HG03280 (cell line): ENCODE measurements around the gene PXDN.

Experiments used
- ATAC-seq: cut with Tn5 transposase; IDR thresholded peaks from one replicate; pipeline ENCODE4 v1.9.1; 2021; ENCODE audit warnings: mild to moderate bottlenecking, moderate library complexity; ENCODE audit not compliant: unreplicated experiment

The PXDN gene

DNA sequence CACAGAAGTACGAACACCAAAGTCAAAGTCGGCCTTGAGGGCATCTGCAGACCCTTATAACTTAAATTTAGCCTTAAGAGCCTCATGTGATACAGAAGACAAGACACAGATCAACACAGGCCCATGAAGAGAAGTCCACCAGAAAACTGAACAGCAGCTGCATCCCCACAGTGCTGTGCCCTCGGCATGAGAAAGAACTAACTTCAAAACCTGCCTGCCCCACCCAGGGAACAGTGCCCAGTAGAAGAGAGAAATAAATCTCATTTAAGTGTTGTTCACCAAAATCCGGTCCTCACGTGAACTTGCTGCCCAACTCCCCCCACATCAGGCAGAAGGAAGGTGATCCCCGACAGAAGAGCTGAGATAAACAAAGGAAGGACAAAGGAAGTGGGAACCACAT lies 73.7 kb downstream of the PXDN start:
- ATAC-seq = no peak

DNA sequence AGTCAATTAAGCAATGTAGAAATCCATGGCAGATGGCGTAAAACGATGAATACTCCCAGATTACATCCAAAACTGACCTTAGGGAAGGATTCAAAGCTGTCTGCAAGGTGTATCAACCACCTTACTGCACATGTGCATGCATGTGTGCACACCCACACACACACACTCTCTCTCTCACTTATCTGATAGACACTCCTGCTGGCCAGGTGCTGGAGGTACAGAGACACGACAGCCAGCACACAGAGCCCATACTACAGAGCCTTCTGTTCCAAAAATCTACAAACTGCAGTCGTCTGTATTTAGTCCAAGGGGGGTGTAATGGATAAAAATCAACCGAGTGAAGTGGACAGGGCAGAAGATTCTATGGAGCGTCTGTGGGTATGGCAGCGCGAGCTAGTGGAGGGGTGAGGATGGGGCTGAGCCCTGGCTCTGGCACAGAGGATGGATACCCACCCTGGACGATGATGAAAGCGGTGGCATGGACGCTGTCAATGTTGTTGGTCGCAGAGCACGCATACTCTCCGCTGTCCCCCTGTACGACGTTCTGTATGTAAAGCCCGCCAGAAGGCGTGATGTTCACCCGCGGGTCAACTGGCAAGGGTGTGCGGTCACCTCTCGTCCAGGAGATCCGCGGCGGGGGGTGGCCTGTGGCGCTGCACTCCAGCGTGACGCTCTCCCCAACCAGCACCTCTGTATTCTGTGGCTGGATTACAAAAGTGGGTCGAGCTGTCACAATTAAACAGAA lies 78.4 kb downstream of the PXDN start:
- ATAC-seq = no peak

DNA sequence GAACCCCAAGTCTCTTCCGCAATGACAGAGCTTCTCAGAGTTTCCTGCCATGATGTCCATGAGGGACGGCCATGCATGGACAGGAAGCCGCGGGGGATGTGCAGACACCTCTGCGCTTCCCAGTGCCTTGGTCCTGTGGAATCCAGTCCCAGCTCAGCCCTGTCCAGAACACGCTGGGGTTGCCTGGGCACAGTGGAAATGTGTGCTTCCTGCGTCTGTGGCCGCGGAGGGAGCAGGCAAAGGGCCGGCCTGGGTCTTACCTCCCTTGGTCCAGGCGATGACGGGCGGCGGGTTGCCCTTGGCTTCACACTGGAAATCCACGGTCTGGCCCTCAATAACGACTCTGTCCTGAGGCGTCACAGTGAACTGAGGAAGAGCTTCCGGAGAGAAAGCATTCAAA lies 79.6 kb downstream of the PXDN start:
- ATAC-seq = no peak

DNA sequence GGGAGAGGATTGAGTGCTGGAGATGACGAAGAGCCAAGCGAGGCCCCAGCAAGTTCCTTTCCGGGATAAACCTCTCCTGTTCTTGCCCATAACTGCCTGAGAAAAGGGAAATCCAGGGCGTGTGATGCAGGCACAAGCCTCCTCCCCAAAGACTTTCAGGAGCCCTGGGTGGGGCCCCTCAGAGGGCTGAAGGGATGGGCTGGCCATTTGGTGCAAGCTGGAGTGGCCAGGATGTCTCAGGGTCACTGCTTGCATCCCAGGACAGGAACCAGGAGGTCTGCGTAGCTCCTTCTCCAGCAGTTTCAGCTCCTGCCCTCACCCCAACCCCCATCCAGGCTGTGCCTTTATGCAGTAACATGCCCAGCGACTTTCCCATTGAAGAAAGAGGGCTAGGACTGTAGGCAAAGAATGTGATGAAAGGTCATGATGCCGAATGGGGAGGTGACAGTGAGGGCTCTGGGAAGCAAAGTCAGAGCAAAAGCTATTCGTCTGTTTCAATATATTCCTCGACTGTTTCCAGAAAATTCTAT lies 80.2 kb downstream of the PXDN start:
- no peak for ATAC-seq

DNA sequence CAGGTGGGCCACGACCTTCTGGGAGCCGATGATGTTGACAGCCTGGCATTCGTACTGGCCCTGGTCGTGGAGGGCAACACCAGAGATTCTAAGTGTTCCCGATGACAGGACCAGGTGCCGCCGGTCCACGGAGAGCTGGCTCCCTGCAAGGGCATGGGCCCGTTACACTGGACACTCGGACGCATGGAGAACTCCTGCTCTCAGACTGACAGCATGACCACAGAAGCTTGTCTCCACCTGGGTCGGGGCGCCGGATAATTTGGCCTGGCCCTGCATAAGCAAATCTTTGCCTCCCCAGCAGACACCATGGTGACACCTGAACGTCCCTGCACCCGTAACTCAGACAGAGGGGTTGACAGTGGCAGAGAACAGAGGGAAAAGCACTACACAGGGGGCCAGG lies 80.7 kb downstream of the PXDN start:
- no peak for ATAC-seq

DNA sequence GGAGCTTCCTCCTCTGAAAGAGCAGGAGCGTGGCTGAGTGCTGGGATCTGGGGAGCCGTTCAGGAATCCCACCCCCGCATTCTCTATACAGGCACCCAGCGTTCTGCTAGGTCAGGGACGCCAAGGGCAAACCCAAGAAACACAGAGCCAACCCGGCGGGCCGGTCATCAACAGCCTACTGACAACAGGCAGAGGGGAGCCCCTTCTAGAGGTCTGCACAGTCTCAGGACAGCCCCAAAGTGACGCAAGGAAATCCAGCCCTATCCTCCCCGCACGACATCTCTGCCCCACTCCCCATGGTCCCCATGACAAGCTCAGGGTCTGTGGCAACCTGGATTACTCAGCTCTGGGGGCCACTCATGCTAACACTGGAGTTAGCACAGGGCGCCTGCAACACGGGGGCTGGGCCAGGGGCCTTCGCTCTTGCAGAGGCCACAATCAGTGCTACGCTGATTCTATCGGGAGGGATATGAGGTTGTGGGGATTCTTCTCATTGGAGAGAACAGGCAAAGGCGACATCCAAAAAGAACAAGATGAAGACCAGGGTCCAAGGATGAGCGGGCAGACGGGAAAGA lies 81.6 kb downstream of the PXDN start:
- no peak for ATAC-seq

DNA sequence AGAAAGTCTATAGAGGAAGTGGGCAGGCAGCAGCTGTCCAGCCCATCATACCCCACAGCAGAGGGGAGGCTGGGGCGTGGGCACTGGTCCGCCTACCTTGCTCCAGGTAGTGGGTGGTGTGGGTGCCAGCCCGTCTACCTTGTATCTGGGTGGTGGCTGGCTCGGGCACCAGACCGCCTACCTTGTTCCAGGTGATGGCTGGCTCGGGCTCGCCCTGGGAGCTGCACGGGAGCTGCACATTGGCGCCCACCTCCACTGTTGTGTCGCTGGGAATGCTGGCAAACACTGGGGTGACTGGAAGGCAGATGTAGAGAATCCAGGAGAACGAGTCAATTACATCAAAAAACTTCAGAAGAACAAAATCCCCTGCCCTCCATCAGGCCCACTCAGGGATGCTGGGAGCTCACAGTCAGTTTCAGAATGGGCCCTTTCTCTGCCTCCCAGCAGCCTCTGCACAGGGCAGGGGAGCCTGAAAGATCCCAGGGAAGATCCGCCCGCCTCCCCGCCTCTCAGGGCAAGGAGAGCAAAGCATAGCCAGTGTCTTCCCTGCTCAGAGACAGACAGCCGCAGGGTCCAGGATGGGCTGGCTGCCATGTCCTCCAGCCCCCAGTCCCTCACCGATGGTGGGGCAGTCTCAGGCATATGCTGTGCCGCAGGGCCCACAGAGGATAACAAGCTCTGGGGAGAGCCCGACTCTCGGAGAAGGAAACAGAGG lies 82.3 kb downstream of the PXDN start:
- no peak for ATAC-seq

DNA sequence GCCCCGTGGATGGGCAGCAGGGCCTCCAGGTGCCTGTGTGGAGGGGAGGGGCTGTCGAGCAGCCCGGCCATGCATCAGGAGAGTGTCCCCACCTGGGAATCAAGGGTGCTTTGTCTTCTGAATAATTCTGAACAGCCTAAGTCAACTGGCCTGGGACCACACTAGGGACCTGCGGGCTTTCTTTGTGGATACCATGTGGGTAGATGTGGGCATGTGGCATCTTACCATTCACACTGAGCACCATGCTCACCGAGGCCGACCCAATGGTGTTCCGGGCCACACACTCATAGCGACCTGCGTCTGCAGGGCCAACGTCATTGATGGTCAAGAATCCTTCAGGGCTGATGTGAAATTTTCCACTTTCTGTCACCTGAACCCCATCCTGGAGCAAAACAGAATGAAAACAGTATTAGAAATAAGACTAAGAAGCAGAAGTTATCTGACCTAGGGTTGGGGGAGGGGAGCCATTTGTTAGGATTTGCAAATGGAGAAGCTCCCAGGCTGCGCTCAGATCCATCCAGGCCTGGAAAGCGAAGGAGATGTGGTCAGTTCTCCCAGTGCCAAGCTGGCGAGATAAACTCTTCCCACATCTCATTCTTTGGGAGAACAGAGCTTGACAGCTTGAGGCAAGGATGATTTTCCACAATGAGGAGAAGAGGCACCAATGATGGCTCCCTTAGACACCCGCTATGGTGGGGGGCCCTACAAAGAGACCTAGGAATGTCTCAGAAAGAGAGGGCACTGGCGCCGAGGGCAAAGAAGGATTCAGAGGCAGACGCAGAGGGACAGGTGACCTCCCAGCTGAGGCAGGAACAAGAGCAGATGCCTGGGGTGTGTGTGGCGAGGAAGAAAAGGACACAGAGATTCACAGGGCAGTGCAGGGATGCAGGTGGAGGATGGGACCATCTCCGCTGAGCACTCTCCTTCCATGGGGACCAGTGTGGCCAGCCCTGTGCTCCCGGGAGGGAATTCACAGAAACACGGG lies 83.4 kb downstream of the PXDN start:
- no peak for ATAC-seq

DNA sequence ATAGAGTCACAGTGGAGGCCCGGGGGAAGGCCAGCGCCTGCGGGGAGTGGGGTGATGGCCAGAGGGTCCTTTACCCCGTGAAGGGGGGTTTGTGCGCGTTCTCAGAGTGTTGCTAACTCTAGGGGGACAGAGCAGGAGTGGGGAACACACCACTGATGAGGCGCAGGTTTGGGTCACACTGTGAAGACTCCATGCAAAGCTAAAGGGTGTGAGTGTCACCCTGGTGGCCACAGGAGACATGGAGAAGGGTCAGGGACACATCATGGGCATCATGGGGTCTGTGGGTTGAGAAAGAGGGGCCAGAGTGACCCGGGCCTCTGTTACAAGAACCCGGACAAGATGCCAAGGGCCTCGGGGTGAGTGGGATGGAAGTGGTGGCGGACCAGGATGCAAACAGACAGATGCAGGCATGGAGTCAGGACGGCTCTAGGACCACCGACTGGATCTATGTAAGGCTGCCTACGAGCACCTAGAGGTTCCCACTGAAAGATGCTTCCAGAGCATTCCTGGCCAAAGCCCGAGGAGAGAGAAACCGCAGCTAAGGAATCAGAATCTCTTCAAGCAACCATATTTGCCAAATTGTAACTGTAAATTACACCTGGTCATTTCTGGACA lies 84.3 kb downstream of the PXDN start:
- no peak for ATAC-seq

DNA sequence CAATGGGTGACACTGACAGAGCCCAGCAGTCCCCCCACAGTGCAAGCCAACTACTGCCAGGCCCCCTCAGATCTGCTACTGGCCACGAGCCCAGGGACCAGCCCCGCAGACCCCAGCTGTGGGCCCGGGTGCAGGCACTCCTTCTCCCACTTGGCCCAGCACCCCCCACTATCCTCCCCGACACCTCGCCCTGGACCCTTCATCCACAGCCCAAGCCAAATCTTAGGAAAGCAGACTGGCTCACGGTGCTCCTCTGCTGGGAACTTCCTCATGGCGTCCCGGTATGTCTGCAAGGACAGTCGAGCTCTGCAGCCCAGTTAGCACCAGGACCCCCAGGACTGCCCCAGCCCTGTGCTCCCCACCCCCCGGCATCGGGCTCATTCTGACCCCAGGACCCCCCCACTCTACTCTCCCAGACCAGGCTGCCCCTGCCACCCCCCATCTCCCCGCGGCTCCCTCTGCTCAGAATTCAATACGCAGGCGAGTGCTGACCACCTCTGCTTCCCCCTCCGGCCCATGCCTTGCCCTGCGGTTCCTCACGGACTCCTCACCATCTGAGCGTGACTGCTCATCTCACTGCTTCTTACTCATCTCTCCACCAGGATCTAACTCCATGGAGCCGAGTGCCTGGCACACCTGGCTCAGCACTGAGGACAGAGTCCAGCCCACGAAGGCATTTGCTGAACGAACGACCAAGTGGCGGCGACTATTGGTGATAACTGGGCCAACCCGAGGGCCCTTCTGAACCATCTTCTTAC lies 85.7 kb downstream of the PXDN start:
- no peak for ATAC-seq

DNA sequence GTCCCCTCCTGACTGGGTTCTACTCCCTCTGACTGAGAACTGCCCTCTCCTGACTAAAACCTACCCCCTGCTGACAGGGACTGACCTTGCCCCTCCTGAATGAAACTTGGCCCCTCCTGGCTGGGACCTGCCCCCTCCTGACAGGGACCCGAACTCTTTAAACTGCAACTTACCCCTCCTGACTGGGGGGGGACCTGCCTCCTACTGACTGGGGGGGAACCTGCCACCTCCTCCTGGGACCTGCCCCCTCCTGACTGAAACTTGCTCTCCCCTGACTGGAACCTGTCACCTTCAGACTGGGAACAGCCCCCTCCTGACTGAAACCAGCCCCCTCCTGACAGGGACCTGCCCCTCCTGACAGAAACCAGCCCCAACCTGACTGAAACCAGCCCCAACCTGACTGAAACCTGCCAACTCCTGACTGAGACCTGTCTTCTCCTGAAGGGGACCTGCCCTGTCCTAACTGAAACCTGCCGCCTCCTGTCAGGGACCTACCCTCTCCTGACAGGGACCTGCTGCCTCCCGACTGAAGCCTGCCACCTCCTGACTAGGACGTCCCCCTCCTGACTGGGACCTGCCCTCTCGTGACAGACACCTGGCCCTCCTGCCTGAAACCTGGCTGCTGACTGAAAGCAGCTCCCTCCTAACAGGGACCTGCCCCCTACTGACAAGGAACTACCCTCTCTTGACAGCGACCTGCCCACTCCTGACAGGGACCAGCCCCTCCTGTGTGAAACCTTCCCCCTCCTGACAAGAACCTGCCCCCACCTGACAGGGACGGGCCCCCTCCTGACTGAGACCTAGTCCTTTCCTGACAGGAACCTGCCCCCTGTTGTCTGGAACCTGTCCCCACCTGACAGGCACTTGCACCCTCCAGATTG lies 87.1 kb downstream of the PXDN start:
- ATAC-seq = no peak

DNA sequence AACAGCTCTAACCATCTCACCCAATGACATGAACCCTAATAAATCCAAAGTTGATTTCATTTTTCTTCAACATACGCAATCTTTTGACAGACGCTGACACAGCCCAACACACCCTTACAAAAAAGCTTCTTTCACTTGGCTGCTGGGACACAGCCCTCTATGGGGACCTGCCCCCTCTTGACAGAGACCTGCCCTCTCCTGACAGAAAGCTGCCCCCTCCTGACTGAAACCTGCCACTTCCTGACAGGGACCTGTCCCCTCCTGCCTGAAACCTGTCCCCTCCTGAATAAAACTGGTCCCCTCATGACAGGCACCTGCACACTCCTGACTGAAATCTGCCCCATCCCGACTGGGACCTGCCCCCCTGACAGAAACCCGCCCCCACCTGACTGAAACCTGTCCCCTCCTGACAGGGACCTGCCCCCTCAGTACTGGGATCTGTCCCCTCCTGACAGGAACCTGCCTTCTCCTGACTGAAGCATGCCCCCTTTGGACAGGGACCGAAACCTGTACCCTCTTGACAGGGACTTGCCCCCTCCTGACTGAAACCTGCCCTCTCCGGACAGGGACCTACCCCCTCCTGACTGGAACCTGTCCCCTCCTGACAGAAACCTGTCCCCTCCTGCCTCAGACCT lies 87.9 kb downstream of the PXDN start:
- no peak for ATAC-seq

DNA sequence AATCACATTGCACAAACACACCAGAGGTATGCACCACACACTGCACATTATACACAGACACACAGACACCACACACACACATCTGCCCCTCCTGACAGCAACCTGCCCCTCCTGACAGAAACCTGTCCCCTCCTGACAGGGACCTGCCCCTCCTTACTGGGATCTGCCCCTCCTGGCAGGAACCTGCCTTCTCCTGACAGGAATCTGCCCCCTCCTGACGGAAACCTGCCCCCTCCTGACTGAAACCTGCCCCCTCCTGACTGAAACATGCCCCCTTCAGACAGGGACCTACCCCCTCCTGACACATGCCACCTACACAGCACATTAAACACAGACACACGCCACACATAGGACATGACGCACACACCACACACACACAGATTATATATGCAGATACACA lies 88.9 kb downstream of the PXDN start:
- no peak for ATAC-seq

DNA sequence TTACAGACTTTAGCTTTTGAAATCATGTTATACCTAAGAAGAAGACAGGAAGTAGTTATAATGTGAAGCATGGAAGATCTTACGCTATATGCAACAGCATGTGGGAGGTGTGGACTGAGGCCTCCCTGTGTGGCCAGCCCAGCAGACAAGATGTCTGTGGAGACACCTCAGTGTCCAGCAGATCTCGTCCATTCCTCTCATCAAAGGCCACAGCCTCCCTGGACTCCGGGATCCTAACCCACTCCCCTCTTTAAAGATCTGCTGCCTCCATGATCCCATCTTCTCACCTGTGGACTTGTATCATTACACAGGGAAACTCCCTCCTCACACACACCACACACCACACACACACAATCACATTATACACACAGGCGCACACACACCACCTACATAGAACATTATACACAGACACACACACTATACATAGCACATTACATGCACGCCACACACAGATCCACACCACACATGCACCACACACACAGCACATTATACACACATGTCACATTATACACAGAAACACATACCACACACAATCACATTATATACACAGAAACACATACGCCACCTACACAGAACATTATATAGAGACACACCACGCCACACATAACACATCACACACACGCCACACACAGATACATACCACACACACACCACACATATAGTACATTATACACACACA lies 89.5 kb downstream of the PXDN start:
- no peak for ATAC-seq

DNA sequence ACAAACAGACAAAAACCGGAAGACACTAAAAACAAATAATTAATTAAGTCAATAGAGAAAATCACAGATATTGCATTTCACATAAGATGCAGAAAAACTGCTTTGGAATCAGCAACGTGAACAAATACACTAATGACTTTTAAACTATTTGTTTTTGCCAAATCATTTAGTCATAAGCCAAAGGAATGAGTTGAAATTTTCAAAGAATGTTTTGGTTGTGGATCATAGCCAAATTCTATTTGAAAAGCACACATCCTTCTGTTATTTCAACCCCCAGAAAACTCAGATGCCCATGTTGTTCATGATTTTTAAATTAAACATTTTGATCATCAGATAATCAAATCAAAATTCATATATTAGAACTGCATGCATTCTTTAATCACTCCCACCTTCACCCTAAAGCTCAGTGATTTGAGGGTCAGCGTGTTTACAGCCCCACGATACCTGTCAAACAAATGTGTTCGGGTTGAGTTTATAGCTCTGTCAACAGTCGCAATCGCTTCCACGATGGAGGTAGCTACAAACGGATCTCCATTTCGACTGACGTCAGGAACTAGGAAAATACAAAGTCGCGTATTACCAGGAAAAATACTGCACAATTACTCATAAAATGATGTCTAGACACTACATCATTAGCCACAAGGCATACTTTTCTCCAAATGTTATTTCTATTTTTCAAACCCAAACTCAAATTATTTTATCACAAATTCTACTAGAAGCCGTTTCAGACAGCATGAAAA lies 90.2 kb downstream of the PXDN start:
- ATAC-seq = no peak

DNA sequence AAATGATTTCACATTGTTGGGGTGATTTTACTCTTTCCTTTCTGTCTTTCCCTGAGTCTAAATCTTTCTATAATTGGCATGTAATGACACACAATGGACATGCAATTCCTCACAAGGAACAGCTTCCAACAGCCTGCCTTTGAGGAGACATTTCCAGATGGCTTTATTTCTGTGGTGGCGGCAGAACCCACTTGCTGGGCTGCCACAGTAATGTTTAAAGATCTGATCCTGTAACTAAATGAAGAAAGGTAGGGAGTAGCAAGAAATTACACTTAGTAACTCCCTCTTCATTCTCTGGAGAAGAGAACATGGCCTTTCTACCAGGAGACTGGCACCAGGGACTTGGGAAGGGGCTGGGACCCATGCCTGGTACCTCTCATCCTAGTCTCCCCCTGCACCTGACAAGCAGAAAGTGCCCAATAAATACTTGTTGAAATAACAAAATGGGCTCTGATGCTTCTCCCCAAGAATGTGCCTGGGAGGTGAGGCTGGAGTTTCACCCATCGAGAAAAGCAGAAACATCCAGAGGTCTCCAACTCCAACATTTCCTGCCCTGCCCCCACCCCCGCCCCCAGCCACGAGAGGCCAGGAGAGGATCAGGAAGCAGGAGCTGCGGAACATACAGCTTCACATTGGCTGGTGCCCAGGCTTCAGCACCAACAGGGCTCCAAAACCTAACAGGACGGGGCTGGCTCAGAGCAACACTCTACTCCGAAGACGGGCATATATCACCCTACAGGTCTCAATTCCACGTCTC lies 92.1 kb downstream of the PXDN start:
- ATAC-seq = no peak
